ENCODE measurements around the gene ILRUN. TPM values are rescaled to one million over a fixed set of nuclear protein-coding genes. Genes with fewer than 3 reads are reported as not detected.

The ILRUN gene
- total and polyA plus RNA-seq, 2 of the 8 experiments (the other 6 are each of a cell fraction or from before 2014, with no cell fraction given), result 39.2 to 81.2 TPM

DNA sequence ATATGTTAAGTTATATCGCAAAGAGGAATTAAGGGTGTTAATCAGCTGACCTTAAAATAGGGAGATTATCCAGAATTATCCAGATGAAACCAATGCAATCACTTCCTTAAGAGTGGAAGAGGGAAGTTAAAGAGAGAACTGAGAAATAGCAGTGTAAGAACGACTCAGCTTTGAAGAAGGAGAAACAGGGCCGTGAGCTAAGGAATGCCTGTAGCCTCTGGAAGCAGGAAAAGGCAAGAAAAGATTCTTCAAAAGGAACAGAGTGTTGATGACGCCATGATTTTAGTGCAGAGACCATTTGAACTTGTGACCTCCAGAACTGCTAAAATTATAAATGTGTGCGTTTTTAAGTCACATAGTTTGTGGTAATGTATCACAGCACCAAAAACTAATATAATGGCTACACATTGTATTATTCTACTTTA lies 32.7 kb downstream of the ILRUN start:
- Histone ChIP-seq H3K14ac (ENCODE audit: insufficient read length) (no peak overlapping the region), H2BK20ac (ENCODE audit: low read length) (no peak overlapping the region), H2AFZ (ENCODE audit: low read length) (no peak overlapping the region), H2BK12ac (ENCODE audit: low read depth, low read length) (no peak overlapping the region), H3K79me1 (ENCODE audit: low read depth, low read length) (peaks cover 4% of the 10 kb centered on the region), H3K79me2 (ENCODE audit: control insufficient read depth in 1 of 2, insufficient read depth in 2 of 2, low read length in 2 of 2) (peaks cover 0 to 80% of the 10 kb centered on the region in 2 experiments; a peak in 2 of 4 replicates), H3K18ac (ENCODE audit: extremely low read depth, low read length) (no peak overlapping the region), H3K9me3 (ENCODE audit: insufficient read depth in 2 of 2, low read depth in 1 of 2, low read length in 1 of 2) (no peaks in the 10 kb centered on the region), H3K4me3 (ENCODE audit: extremely low read depth in 1 of 4, insufficient read depth in 2 of 4, low read depth in 3 of 4, low read length in 4 of 4) (no peak overlapping the region), H3K23ac (ENCODE audit: insufficient read length) (no peak overlapping the region), H3K4me2 (ENCODE audit: insufficient read depth in 1 of 2, low read depth in 2 of 2, low read length in 2 of 2) (no peak overlapping the region), H3K56ac (replicated peaks; ENCODE audit: insufficient read length, low read depth, low read length) (no peak overlapping the region), H2AK5ac (ENCODE audit: low read depth, low read length) (no peak overlapping the region), H2BK5ac (ENCODE audit: low read depth, low read length) (no peak overlapping the region), H4K91ac (replicated peaks; ENCODE audit: insufficient read length, low read length) (no peak overlapping the region), H3K9ac (replicated peaks in 1 of 4; ENCODE audit: extremely low read depth in 1 of 4, low read depth in 3 of 4, low read length in 3 of 4) (no peak overlapping the region), H3K23me2 (ENCODE audit: low read depth, low read length) (no peaks in the 10 kb centered on the region), H4K8ac (ENCODE audit: extremely low read depth, insufficient read depth, low read length) (no peak overlapping the region), H3K27ac (ENCODE audit: low read depth, low read length) (no peak overlapping the region), H4K20me1 (replicated peaks in 1 of 2; ENCODE audit: control insufficient read depth in 1 of 2, insufficient read depth in 2 of 2, low read length in 2 of 2) (peaks cover 2 to 3% of the 10 kb centered on the region in 2 experiments), H3K4me1 (replicated peaks in 1 of 4; ENCODE audit: control insufficient read depth in 3 of 4, insufficient read depth in 4 of 4, low read length in 3 of 4) (peaks cover 0 to 3% (median 0%) of the 10 kb centered on the region in 4 experiments; a peak in 2 of 7 replicates), H2BK120ac (replicated peaks; ENCODE audit: low read depth, low read length) (no peak overlapping the region), H2BK15ac (ENCODE audit: low read length) (no peak overlapping the region), H3K36me3 (ENCODE audit: control insufficient read depth in 2 of 4, insufficient read depth in 4 of 4, low read length in 3 of 4) (no peaks in the 10 kb centered on the region), H3K27me3 (replicated peaks in 1 of 4; ENCODE audit: control insufficient read depth in 3 of 4, extremely low read depth in 1 of 4, insufficient read depth in 3 of 4, low read length in 3 of 4) (no peaks in the 10 kb centered on the region), H4K5ac (ENCODE audit: insufficient read length, low read depth, low read length) (no peak overlapping the region), H3K4ac (replicated peaks; ENCODE audit: insufficient read length, low read depth, low read length) (no peak overlapping the region)
- WGBS, 2 experiments (ENCODE audit: extremely low coverage in 1 of 2, insufficient coverage in 1 of 2, insufficient read length in 1 of 2, insufficient replicate concordance in 2 of 2, low coverage in 1 of 2, low lambda C conversion rate in 2 of 2, missing lambda C conversion rate in 1 of 2), result 85% methylated on average over 5 of the region's 5 CpGs; no CpG with 5 or more reads in 1 of the 2 experiments
- FAIRE-seq (no peak), DNase-seq (ENCODE audit: low read depth in 1 of 2, low spot score in 2 of 2) (no peak)
- ChIA-PET POLR2A (ENCODE audit: partially characterized antibody) (interaction anchor here (1.0 to 1.7 kb wide), 2 partner anchors 14 to 38 kb away, joined by 3 to 5 read pairs; no protein-coding TSS in a partner anchor), CTCF (ENCODE audit: partially characterized antibody) (no interaction called here)
- TF ChIP-seq PHF8 (conservative IDR thresholded peaks at IDR 0.05; ENCODE audit: low read depth, low read length), result no peak
- no peak for TF ChIP-seq RAD21 (IDR thresholded peaks at IDR 0.05 in 1 of 2, conservative IDR thresholded peaks at IDR 0.05 in 1 of 2; ENCODE audit: low read depth in 2 of 2, low read length in 2 of 2)
- TF ChIP-seq HDAC2 (IDR thresholded peaks at IDR 0.05; ENCODE audit: borderline replicate concordance in 1 of 2, low read depth in 2 of 2, low read length in 2 of 2), result no peak
- TF ChIP-seq, protein P1, sequence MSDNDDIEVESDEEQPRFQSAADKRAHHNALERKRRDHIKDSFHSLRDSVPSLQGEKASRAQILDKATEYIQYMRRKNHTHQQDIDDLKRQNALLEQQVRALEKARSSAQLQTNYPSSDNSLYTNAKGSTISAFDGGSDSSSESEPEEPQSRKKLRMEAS (IDR thresholded peaks at IDR 0.05), result no peak
- TF ChIP-seq TEAD4 (IDR thresholded peaks at IDR 0.05; ENCODE audit: low read depth, low read length), result no peak
- TF ChIP-seq TCF12 (IDR thresholded peaks at IDR 0.05; ENCODE audit: low read depth, low read length), result no peak
- TF ChIP-seq NANOG (IDR thresholded peaks at IDR 0.05; ENCODE audit: insufficient read depth, low read depth, low read length, poor library complexity, severe bottlenecking), result no peak
- no peak for TF ChIP-seq SAP30 (IDR thresholded peaks at IDR 0.05; ENCODE audit: insufficient read depth, insufficient replicate concordance, low read length)
- TF ChIP-seq TBP (IDR thresholded peaks at IDR 0.05; ENCODE audit: low read depth, low read length), result no peak
- no peak for TF ChIP-seq RXRA (IDR thresholded peaks at IDR 0.05; ENCODE audit: insufficient read depth, low read depth, low read length)
- no peak for TF ChIP-seq JUND (IDR thresholded peaks at IDR 0.05; ENCODE audit: low read length)
- no peak for TF ChIP-seq KDM5A (IDR thresholded peaks at IDR 0.05; ENCODE audit: low read length)
- TF ChIP-seq EGR1 (IDR thresholded peaks at IDR 0.05; ENCODE audit: borderline replicate concordance, low read depth, low read length), result no peak
